Ramos (cell line): ENCODE measurements around the gene L3MBTL4.
"Not testable (repeated sequence)": the region's sequence is repeated elsewhere in the genome, so short reads cannot be mapped to it uniquely, and the experiment has no call there.

Source experiments
- in situ Hi-C: fragments of 300-500 bp; cut with MboI; formaldehyde crosslinking; loops from one replicate; pipeline ENCODE4 v1.14.3; 2022; ENCODE audit warnings: low sequenced_read_pairs; ENCODE audit not compliant: unreplicated experiment

L3MBTL4 gene

GRCh38 chr18:6408543-6408942 is 6.2 kb downstream of the L3MBTL4 start:
- in situ Hi-C loops: not testable (repeated sequence)

GRCh38 chr18:6406910-6407470 is 7.7 kb downstream of the L3MBTL4 start:
- in situ Hi-C loops: no loop called here

- in situ Hi-C loops: no loop called here
Measured at GRCh38 chr18:6406075-6406909, 8.4 kb downstream of the L3MBTL4 start.

GRCh38 chr18:6405237-6406074 is 9.3 kb downstream of the L3MBTL4 start:
- in situ Hi-C loops: no loop called here

GRCh38 chr18:6404834-6405233 is 9.9 kb downstream of the L3MBTL4 start:
- in situ Hi-C loops: no loop called here

- in situ Hi-C loops: no loop called here
Measured at GRCh38 chr18:6401687-6402086, 13.0 kb downstream of the L3MBTL4 start.

GRCh38 chr18:6399776-6400175 is 14.9 kb downstream of the L3MBTL4 start:
- in situ Hi-C loops: no loop called here

GRCh38 chr18:6397931-6398566 is 16.7 kb downstream of the L3MBTL4 start:
- in situ Hi-C loops: no loop called here

- in situ Hi-C loops: no loop called here
Measured at GRCh38 chr18:6396847-6397246, 17.9 kb downstream of the L3MBTL4 start.

GRCh38 chr18:6396276-6396675 is 18.4 kb downstream of the L3MBTL4 start:
- in situ Hi-C loops: no loop called here

- in situ Hi-C loops: no loop called here
Measured at GRCh38 chr18:6389005-6389404, 25.7 kb downstream of the L3MBTL4 start.

- in situ Hi-C loops: no loop called here
Measured at GRCh38 chr18:6382963-6383362, 31.7 kb downstream of the L3MBTL4 start.

- in situ Hi-C loops: not testable (repeated sequence)
Measured at GRCh38 chr18:6377473-6377872, 37.2 kb downstream of the L3MBTL4 start.

- in situ Hi-C loops: no loop called here
Measured at GRCh38 chr18:6376433-6377229, 38.1 kb downstream of the L3MBTL4 start.

GRCh38 chr18:6374935-6375529 is 39.7 kb downstream of the L3MBTL4 start:
- in situ Hi-C loops: no loop called here

GRCh38 chr18:6374340-6374739 is 40.4 kb downstream of the L3MBTL4 start:
- in situ Hi-C loops: no loop called here

GRCh38 chr18:6373187-6373586 is 41.5 kb downstream of the L3MBTL4 start:
- in situ Hi-C loops: no loop called here

- in situ Hi-C loops: no loop called here
Measured at GRCh38 chr18:6370886-6371635, 43.6 kb downstream of the L3MBTL4 start.

GRCh38 chr18:6370410-6370809 is 44.3 kb downstream of the L3MBTL4 start:
- in situ Hi-C loops: no loop called here
